AG04449 (cell line): ENCODE data around the gene NDUFAF4.

Experiments used
- CTCF ChIA-PET: fragments of 350-600 bp; formaldehyde crosslinking; extraction: SDS; loops from one replicate; lab custom pipeline; 2021; ENCODE audit warnings: antibody characterized with exemption; lab: Yijun Ruan, JAX
- POLR2A ChIA-PET: fragments of 400-600, 350-600 bp; formaldehyde crosslinking; extraction: SDS; loops from one replicate; lab custom pipeline; 2020; ENCODE audit warnings: antibody characterized with exemption, inconsistent platforms; lab: Yijun Ruan, JAX
- DNase-seq: peaks from one replicate; pipeline ENCODE4 v3.0.0-alpha.2; 2010; ENCODE audit warnings: low read depth, low spot score
- H3K4me3 ChIP-seq: 2 replicates; pipeline ENCODE4 v1.5.1; 2011; ENCODE audit warnings: low read depth, mild to moderate bottlenecking, control low read depth, low read length
- CTCF ChIP-seq: IDR thresholded peaks from one replicate; pipeline ENCODE4 v1.5.1; 2011; ENCODE audit warnings: mild to moderate bottlenecking, moderate library complexity, low read length, control low read depth, inconsistent platforms; ENCODE audit not compliant: insufficient read depth; ENCODE audit errors: missing control alignments

The NDUFAF4 gene

GRCh38 chr6:96876886-96877545 is 20.7 kb downstream of the NDUFAF4 start:
- ChIA-PET CTCF (no interaction called here), POLR2A (no interaction called here)
- no peak overlapping the region for H3K4me3 ChIP-seq
- no peak for DNase-seq
- no peak for TF ChIP-seq CTCF

GRCh38 chr6:96872976-96873375 is 24.7 kb downstream of the NDUFAF4 start:
- ChIA-PET POLR2A (no interaction called here), CTCF (no interaction called here)
- no peak overlapping the region for H3K4me3 ChIP-seq
- no peak for DNase-seq
- TF ChIP-seq CTCF: no peak

- no peak for DNase-seq
- H3K4me3 ChIP-seq: no peak overlapping the region
- ChIA-PET POLR2A (no interaction called here), CTCF (no interaction called here)
- no peak for TF ChIP-seq CTCF
Measured at GRCh38 chr6:96865055-96865405, 32.7 kb downstream of the NDUFAF4 start.

- ChIA-PET CTCF (no interaction called here), POLR2A (no interaction called here)
- TF ChIP-seq CTCF: no peak
- no peak for DNase-seq
- H3K4me3 ChIP-seq: no peak overlapping the region
Measured at GRCh38 chr6:96864216-96865054, 33.3 kb downstream of the NDUFAF4 start.

GRCh38 chr6:96862560-96862959 is 35.1 kb downstream of the NDUFAF4 start:
- TF ChIP-seq CTCF: no peak
- no peak overlapping the region for H3K4me3 ChIP-seq
- ChIA-PET CTCF (no interaction called here), POLR2A (no interaction called here)
- DNase-seq: no peak

- no peak for TF ChIP-seq CTCF
- ChIA-PET POLR2A (no interaction called here), CTCF (no interaction called here)
- H3K4me3 ChIP-seq: no peak overlapping the region
- DNase-seq: no peak
Measured at GRCh38 chr6:96861588-96861987, 36.1 kb downstream of the NDUFAF4 start.
